HL-60 (cell line): Measurements from ENCODE around the gene SLC40A1.

ENCODE experiments used
- CTCF ChIP-seq: IDR thresholded peaks from one replicate; pipeline ENCODE4 v1.5.1; 2011; ENCODE audit warnings: low read length, control low read depth, inconsistent platforms; ENCODE audit not compliant: insufficient read depth
- GABPA ChIP-seq: IDR thresholded peaks from 2 replicates; pipeline ENCODE4 v1.6.1; 2012; ENCODE audit warnings: low read depth
- POLR2AphosphoS5 ChIP-seq: IDR thresholded peaks from 2 replicates; pipeline ENCODE4 v1.6.1; 2012; ENCODE audit warnings: low read depth
- REST ChIP-seq: IDR thresholded peaks from 2 replicates; pipeline ENCODE4 v1.6.1; 2012; ENCODE audit warnings: low read depth; ENCODE audit not compliant: insufficient replicate concordance

- TF ChIP-seq CTCF (no peak), GABPA (no peak), POLR2AphosphoS5 (no peak), REST (no peak)
These were observed 28.1 kb downstream of the SLC40A1 start for GRCh38 chr2:189552334-189552990.
